HT1080 (cell line): Measurements from ENCODE around the gene TRAPPC11. TPM values are rescaled to one million over a fixed set of nuclear protein-coding genes. Genes with fewer than 3 reads are reported as not detected.
A peak's percentile ranks its signal among the peaks of the same experiment; 100 is the strongest.
"Not testable (repeated sequence)": the region's sequence is repeated elsewhere in the genome, so short reads cannot be mapped to it uniquely, and the experiment has no call there.

Experiments used
- DNase-seq: peaks from one replicate; pipeline ENCODE4 v3.0.0-alpha.2; 2015; ENCODE audit warnings: low read depth
- polyA plus RNA-seq, 2 experiments: library from polyadenylated mRNA; depleted of rRNA; stranded (reverse); fragments of >200 nt; gene quantifications; 2 replicates each; pipeline ENCODE4 v1.2.3, GENCODE V29; 2015
- total RNA-seq: library from RNA; depleted of rRNA; stranded (reverse); fragments of >200 nt; shearing (Covaris generic); gene quantifications from 2 replicates; pipeline ENCODE4 v1.2.3, GENCODE V29; 2014; rRNA removed

The TRAPPC11 gene
- 15.4 and 18.9 TPM in 2 replicates for total RNA-seq
- polyA plus RNA-seq (2015; cell fraction: cytosol; rRNA removed) = 14.0 and 19.6 TPM in 2 replicates
- 47.7 and 57.9 TPM in 2 replicates for polyA plus RNA-seq (2015; cell fraction: nucleus; rRNA removed)

DNA sequence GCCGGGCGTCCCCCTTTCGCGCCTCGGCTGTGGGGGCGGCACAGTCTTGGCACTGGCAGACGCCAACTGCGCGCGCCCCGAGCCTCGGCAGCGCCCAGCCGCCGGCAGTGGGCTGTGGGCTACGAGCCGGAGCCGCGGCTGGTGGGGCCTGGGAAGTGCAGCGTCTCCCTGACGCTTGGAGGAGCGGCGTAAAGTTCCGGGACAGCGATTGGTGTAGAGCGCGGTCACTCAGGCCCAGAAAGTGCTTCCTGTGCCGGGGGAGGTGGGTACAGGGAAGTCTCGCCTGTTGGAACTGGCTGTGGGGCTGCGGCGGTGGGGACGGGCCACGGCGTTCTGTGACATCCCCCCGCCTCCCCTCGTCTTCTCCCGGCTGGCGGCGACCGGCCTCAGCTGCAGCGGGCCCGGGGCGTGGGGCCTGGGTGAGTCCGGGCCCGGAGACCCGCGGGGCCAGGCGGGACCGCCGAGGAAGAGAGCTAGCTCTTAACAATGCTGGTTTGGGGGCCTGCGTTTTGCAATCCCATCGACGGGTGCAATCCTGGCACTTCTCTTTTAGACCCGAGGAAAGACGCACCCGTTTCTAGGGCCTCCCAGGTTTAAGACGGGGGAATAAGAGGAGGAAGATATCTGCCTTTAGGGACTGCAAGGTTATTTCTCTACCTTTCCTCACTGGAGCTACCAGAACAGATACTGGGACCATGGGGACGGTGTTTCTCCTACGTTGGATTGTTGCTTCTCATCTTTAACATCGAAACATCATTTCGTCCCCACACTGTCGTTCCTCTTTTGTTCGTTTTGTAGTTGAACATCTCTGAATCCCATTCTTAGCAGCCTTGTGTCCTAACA is at the start of gene TRAPPC11, which contains the start of gene RWDD4:
Gene TRAPPC11, plus strand, starts transcription at position 265 of the 843 bp plus-strand sequence. CDS start 4,575 bp downstream, outside the sequence.
Gene RWDD4, minus strand, starts transcription at position 157 of the 843 bp plus-strand sequence. CDS start 233 bp downstream, outside the sequence.
- peak; percentile 97 for DNase-seq

DNA sequence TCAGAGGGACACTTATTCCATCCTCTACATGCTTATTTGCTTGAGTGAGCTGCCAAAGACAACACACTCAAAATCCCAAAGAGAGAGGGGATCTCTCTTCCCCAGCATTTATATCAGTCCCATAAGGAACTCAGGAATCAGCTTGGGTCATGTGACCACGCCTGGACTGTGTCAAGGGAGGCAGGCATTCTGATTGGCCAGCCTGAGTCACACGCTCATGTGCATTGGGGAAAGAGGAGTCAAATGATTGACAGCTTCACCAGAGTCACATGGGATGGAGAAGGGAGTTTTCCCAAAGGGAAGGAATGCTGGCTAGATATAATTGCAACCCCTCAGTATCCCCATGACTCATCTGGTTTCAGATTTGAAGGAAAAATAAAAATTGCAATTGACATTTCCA is 49.1 kb upstream of the TRAPPC11 start:
- DNase-seq = peak; percentile 58

DNA sequence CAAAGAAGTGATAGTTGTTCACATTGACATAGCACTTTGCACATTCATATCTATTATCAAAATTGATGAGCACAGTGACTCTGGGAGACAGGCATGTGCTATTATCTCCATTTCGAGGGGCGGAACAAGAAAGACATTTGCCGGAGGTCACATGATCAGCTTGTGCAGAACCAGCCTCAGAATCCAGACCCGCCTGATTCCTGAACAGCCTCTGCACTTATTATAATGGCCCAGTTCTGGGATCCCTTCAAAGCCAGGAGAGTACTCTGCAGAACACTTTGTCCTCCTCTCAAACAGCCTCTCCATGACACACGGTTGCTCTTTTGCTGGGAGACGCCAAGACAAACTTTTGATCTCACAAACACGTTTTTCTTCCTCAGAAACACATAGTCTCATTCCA is 48.5 kb upstream of the TRAPPC11 start:
- DNase-seq = no peak

DNA sequence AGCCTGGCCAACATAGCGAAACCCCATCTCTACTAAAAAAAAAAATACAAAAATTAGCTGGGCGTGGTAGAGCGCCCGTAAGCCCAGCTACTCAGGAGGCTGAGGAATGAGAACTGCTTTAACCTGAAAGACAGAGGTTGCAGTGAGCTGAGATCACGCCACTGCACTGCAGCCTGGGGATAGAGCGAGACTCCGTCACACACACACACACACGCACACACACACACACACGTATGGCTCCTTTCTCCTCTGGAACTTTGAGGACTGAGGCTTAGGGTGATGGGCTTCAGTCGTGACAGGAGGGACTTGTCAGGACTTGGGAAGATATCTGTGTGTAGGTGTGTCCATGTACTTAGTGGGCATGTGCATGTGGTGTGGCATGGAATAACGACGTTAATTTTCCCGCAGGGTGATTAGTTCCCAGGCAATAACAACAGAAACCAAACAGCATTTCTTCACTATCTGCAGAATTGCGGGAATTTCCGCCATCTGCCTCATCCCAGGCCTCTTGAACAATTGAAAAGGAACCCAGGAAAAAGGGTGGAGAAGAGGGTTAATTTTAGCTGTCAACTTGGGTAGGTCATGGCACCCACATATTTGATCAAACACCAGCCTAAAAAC is 47.8 kb upstream of the TRAPPC11 start:
- DNase-seq = no peak

DNA sequence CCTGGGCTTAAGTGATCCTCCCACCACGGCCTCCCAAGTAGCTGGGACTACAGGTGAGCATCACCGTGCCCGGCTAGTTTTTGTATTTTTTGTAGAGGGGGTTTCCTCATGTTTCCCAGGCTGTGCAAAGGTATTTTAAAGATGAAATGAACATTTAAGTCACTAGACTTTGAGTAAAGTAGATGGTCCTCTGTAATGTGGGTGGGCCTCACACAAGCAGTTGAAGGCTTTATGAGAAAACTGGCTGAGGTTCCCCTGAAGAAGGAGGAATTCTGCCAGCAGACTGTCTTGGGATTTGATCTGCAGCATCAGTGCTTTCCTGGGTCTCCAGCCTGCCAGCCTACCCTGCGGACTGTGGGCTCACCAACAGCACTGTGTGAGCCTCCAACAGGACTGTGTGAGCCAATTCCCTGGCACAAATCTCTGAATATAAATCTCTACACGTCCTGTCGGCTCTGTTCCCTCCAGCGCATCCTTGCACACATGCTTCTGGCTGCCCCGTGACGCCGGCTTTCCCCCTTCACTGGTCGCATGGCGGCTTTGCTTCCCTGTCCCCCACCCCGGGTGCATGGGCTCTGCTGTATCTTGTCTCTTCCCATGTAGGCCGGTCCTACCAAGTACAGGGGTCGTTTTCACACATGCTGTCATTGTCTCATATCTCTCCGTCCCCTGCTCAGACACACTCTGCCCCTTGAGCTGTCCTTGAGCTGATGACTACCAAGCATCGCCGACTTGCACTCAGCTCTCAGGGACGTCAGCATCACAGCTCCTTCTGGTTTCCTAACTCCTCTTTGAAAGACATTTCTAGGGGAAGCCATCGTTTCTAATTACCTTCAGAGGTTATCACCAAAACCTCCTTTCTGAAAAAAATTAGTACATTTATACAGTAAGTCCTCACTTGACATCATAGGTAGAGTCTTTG is 46.5 kb upstream of the TRAPPC11 start:
- no peak for DNase-seq

DNA sequence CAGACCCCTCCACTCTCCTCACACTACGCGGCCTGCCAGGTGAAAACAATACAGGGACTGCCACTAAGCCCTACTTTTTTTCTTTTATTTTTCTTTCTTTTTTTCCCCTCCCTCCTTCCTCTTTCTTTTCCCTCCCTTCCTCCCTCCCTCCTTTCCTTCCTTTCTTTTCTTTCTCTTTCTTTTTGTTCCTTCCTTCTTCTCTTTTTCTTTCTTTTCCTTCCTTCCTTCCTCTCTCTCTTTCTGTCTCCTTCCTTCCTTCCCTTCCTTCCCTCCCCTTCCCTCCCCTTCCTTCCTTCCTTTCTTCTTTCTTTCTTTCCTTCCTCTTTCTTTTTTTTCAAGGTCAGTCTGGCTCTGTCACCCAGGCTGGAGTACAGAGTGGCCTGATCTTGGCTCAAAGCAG is 42.0 kb upstream of the TRAPPC11 start:
- DNase-seq = no peak

DNA sequence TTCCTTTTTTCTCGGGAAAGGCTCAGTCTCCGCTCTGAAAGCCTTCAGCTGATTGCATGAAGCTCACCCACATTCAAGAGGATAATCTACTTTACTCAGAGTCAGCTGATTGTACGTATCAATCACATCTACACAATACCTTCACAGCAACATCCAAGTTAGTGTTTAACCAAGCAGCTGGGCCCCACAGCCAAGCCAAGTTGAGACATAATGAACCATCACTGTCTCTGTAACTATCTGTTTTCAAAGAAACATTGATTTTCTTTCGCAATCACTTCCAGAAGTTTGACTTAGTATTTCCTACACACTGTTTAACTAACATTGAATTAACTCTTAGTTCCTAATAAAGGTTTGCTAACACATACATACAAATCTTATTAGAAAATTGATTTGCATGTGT is 40.4 kb upstream of the TRAPPC11 start:
- DNase-seq = no peak

DNA sequence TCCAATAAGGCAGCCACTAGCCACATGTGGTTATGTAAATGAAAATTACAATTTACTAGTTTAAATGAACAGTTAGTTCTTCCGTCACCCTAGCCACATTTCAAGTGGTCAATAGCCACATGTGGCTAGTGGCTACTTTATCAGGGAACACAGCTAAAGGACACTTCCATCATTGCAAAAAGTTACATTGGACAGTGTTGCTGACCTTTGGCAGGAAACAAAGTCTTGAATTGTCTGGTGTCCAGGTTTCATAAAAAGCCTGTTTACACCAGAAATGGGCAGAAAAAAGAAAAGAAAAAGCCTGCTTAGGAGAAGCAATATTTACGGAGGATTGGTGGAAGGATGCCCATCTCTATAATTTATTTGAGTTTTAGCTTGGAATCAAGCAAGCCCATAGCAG is 38.7 kb upstream of the TRAPPC11 start:
- no peak for DNase-seq

DNA sequence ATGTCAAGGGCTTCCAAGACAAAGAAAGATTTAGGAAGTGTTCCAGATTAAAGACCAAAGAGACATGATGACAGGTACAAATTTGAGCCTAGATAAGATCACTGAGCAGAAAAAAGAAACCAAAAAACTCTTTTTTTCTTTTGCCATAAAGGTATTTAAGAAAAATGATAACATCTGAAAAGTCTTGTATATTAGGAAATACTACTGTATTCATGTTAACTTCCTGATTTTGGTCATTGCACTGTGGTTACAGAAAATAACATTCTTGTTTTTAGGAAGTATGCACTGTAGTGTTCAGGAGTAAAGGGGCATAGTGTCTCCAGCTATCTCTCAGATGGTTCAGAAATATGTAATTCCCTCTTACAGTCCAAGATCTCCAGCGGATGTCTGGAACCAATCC is 37.2 kb upstream of the TRAPPC11 start:
- DNase-seq = no peak

DNA sequence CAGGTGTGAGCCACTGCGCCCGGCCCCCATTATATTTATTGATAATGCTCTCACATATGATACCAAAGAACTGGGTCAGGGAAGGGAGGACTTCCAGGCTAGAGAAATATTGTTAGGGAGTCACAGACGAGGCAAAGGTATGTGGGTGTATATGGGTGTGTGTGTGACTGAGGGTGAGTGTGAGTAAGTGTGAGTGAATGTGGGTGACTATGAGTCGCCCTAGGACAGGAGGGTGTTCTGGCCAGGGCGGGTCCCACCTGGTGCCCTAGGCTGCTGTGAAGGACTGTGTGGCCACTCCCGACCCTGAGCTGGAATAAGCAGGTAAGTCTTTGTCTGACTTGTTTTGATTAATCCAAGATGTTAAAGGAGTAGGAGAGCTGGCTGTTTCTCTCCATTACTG is 34.5 kb upstream of the TRAPPC11 start:
- no peak for DNase-seq

DNA sequence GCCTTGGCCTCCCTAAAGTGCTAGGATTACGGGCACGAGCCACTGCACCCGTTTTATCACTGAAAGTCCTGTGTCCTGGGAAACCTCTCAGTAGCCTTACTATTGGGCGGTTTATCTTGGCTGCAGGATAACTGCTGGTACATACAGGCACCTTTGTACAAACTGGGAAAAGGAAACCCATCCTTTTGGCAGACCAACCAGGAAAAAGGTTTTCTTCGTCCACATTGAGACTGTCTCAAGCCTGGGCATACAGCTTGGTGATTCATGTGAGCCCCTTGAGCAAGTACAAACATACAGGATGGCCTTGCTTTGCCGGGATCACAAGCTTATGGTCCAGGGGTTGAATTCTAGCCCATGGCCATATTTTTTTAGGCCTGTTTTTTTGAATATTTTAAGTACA is 32.9 kb upstream of the TRAPPC11 start:
- no peak for DNase-seq

DNA sequence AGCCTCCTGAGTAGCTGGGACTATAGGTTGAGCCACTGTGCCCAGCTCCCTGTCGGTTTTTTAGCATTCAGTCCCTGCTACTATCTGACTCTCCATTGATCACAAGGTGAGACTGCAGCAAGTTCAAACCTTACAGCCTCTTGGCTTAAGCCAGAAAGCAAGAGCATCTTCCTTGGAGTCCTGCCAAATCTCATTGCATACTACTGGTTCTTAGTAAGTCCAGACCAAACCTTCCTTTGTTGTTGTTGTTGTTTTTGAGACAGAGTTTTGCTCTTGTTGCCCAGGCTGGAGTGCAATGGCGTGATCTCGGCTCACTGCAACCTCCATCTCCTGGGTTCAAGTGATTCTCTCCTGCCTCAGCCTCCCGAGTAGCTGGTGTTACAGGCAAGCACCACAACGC is 31.8 kb upstream of the TRAPPC11 start:
- DNase-seq = not testable (repeated sequence)

DNA sequence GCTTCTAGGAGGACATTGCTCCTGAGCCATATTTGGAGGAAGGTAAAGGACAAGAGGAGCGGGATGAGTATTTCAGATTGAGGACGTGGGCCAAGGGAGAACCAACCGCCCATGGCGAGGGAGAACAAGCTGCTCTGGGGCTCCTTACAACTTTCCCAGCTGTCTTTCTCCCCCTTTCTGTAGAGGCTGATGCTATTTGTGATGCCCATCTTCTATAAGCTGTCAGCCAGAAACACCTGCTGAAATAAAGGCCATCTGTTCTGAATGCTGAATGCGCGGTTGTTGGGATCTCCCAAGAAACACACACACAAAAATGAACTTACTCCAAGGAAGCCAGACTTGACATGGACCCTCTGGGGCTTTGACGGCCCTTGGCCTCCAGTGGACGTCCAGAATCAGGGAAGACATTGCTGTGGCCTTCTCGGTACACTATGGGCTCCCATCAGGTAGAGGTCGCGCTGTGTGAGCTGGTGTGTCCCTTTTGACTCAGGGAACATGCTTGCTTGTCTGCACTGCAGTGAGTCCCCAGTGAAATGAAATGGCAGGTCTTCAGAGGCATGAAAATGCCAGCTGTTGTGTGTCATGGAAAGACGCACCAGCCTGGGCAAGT is 31.0 kb upstream of the TRAPPC11 start:
- DNase-seq = no peak

DNA sequence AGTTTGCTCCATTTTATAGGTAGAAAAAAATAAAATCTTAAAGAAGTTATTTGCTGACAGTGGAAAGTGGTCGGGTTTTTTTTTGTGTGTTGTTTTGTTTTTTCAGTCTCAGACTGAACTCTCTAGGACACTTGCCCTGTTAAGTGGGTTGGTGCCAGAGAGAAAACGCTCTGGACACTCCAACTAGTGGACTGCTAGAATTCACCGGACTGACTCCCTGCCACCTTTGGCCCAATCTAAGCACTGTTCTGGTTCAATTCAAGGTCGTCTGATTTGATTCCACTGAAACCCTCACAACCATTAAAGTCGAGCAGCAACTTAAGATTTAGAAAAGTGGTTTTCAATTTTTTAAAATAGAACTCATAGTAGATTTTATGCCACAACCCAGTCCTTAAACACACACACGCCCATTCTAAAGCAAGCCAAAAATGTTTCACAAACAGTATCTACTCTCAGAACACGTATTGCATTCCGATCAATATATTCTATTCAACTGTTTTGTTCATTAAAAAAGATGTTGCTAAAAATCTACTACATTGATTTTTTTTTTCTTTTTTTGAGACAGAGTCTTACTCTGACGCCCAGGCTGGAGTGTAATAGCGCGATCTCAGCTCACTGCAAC is 27.4 kb upstream of the TRAPPC11 start:
- DNase-seq = no peak

DNA sequence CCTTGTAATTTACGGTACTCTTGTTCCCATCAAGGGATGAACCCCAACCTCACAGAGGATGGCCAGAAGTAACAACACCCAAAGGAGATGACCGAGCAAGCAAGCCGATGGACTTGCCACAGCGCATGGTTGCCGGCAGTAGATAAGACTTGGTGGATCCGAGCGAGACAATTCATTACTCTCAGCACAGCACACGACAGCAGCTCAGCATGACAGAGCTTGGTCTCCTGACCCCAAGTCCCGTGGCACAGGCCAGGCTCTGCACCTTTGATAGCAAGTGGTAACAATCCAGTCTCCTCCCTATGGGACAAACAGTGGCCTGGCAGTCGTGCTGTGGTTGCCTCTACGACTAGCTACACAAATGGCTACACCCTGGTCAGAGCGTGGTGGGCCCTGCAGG is 26.4 kb upstream of the TRAPPC11 start:
- no peak for DNase-seq

DNA sequence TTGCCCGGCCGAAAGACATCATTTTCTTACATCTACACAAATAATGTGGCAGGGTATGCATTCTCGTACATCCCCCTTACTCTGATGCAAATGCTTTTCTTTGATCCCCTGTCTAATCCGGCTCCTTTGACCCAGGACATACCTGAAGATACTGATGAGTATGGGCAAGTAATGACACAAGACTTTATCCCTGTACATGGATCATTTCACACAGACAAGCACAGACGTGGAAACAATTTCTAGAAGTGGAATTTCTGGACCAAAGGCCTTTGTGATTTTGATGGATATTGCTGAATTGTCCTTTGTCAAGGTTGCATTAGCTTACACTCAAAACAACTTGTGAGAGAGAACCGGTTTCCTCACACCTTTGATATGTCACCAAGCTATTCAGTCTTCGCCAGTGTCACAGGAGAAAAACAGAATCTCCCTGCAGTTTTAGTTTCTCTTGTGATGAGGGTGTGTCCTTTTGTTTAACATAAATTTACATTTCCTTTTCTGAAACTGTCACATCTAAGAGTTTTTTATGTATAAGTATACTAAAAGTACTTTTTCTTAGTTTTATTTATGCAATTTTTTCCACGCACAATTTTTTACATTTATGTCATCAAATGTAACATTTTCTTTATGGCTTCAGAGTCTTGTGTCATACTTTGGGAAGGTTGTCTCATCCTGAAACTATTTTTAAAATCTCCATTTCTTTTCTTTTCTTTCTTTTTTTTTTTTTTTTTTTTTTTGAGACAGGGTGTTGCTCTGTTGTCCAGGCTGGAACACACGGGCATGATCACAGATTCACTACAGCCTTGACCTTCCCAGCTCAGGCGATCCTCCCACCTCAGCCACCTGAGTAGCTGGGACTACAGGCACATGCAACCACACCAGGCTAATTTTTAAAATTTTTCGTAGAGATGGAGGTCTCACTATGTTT is 25.4 kb upstream of the TRAPPC11 start:
- no peak for DNase-seq

DNA sequence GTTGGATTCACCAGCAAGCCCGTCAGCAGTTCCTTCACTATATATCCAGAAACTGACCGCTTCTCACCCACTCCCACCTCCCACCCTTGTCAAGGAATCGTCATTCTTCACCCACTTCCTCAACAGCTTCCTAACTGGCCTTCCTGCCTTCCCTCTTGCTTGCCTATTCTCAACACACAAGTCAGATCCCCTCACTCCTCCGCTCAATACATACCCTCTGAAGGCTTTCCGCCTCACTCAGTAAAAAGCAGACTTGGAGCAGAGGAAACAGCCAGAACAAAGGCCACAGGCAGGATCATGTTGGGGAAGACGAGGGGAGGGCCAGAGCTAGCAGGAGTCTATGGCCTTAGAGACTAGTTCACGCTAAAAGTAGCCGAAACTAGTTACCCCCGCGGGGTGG is 23.8 kb upstream of the TRAPPC11 start:
- DNase-seq = no peak

DNA sequence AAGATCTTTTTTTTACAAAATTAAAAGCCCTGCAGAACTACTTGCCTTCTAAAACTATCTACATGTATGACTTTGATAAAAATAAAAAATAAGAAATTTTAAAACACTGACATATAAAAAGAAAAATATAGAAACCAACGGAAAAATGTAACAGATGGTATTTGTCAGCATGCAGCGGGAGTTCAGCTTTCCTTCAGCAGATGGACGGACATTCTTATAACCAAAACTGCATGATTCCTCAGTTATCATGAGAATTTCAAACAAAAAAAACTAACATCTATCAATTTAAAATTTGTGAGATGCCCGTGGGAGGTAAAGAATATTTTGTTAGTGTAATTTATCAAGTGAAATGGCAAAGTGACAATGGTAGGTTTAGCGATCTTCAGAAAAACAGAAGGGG is 23.4 kb upstream of the TRAPPC11 start:
- DNase-seq = no peak

DNA sequence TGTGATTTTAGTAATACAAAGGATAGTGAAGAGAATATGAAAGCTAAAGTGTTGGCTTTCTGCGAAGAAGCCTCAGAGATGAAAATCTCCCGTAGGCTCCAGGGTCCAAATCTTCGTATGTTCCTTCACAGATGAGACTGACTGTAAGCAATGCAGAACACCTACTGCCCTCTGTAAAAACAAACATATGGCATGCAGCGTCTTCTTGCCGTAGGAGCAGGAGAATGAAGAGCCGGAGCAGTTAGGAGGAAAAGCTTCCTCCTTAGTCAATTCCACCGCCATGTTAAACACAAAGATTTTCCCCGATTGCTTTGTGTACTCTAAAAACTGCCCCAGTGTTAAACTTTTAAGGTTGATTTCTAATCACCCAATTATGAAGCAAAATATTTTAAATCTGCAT is 22.6 kb upstream of the TRAPPC11 start:
- no peak for DNase-seq
